HG03571 (cell line): ENCODE measurements around the gene PFN3.
A peak's percentile ranks its signal among the peaks of the same experiment; 100 is the strongest.

Experiments used
- ATAC-seq: cut with Tn5 transposase; IDR thresholded peaks from one replicate; pipeline ENCODE4 v1.9.1; 2021; ENCODE audit not compliant: unreplicated experiment

Gene PFN3

DNA sequence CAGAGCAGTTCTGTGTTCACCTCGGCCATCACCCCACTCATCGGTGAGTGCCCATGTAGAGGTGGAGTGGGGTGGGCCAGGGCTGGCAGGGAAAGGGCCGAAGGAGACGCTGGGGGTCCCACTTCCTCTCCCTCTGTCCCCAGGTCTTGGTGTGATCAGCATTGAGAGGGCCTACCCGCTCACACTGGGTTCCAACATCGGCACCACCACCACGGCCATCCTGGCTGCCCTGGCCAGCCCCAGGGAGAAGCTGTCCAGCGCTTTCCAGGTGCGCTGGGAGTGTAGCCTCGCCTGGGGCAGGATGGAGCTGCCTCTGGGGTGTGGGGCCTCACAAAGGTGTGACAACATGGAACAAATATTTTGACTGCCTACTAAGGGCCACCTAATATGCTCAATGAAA is 3.7 kb downstream of the PFN3 start:
- ATAC-seq: no peak

- no peak for ATAC-seq
These were observed 4.4 kb downstream of the PFN3 start for GRCh38 chr5:177396078-177396477.

GRCh38 chr5:177393990-177394389 is 6.5 kb downstream of the PFN3 start:
- ATAC-seq: no peak

GRCh38 chr5:177393206-177393765 is 7.2 kb downstream of the PFN3 start:
- no peak for ATAC-seq

DNA sequence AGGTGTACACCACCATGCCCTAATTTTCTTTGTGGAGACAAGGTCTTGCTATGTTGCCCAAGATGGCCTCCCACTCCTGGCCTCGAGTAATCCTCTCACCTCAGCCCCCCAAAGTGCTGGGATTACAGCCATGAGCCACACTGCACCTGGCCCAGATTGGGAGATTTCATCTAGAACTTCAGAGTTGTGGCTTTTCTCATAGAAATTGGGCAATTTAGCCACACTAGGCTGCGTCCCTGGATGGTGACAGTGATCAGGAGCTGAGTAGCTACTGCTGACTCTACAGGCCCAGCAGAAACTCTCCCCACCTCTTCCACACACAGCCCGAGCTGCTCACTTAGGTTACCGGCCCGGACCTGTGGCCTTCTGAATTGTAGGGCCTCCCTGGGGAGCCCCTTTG is 7.7 kb downstream of the PFN3 start:
- no peak for ATAC-seq

GRCh38 chr5:177390363-177391300 is 9.8 kb downstream of the PFN3 start:
- ATAC-seq: peak; percentile 68

DNA sequence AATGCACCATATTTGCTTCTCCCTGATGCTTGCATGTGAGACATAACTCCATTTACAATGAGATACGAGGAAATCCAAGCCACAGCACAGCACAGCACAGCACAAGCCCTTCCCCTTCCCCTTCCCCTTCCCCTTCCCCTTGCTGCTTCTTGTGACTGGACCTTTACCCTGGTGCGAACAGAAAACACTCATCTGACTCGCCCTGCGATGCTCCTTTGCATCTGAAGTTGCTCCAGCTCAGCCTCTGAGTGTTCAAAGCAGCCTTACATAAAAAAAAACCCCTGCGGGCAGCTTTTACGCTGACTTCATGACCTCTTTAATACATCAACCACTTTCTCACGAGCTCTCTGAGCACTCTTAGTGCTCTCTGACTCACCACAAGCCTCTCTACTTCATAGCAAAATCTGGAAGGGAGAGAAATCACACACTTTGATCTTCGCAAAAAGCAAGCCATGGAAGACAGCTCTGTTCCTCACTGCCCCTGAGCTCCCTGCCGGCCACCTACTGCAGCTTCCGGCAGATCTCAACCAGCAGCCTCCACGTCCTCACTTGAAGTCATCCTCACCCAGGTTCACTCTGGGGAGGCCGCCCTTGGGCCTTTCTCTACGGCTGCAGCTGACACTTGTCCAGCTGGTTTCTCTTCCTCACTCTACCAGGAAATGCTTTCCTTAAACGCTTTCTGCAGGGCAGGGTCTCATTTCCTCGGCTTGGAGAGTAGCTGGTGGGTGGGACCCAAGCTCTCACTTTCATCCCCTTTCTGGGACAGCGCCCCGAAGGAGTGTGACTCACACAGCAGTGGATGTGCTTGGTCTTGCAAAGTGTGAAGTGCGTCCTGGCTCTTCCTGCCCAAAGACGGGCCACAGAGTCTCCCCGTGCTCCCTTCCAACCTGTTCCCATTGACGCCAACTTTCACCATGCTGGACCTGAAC is 11.0 kb downstream of the PFN3 start:
- ATAC-seq: no peak

- no peak for ATAC-seq
These were observed 11.9 kb downstream of the PFN3 start for GRCh38 chr5:177388521-177389052.

- ATAC-seq: no peak
These were observed 13.1 kb downstream of the PFN3 start for GRCh38 chr5:177387405-177387804.

DNA sequence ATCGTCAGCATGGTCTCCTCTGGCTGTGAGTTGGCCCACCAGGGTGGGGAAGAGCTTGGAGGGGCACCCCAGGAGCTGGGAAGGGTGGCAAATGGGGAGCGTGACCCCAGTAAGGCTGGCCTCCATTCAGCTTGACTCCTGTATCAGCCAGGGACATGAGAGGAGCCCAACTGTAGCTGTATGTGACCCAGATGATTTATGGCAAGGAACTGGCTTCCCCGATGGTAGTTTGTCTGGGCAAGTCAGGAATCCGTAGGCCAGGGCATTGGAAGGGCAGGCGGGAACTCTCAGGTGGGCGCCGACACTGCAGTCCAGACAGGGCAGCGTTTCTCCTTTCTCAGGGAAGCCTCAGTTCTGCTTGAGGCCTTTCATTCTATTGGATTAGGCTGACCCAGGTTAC is 13.9 kb downstream of the PFN3 start:
- ATAC-seq: no peak

- no peak for ATAC-seq
These were observed 14.7 kb downstream of the PFN3 start for GRCh38 chr5:177385720-177386119.

DNA sequence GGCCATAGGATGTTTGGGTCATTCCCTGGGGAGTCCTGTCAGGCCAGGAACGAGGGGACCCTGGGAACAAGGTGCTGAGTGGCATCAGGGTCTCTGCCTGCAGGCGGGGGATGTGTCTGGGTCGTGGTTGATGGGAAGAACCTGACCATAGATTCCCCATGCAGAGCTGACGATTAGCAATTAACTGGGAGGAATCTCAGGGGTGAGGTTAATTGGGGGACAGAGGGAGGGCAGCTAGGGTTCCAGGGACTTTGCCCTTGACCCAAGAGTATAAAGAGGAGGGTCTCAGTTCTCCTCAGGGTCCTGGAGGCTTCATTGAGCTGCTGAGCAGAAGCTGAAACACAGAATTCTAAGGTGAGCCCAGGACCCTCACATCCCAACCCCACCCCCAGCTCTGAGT is 16.3 kb downstream of the PFN3 start, which contains the start of gene SLC34A1:
Gene SLC34A1, plus strand, starts transcription at position 301 of the 400 bp plus-strand sequence. CDS start 1,308 bp downstream, outside the sequence.
- no peak for ATAC-seq

GRCh38 chr5:177383181-177383580 is 17.3 kb downstream of the PFN3 start:
- no peak for ATAC-seq

DNA sequence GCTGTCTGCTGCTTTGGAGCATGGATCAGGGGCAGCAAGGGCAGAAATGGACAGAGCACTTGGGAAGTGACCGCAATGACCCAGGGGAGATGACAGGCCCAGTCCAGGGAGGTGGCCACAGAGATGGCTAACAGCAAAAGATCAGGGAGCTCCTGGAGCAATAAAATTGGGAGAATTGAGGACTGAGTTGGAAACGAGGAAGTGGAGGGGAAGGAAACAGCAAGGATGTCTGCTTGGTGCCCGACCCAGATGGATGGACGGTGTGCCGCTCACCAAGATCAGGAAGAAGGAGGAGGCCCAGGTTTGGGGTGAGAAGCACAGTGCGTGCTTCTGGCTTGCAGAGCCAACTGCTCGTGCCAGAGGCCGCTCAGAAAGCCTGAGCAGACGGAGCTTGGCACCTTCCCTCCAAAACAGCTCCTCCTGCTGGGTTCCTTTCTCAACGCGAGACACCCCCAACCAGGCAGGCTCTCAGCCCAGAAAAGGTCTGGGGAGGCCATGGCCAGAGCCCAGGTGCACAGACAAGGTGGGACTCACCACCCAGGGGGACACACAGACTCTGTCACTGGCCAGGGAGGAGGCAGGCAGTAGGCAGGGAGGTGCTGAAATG is 17.9 kb downstream of the PFN3 start:
- ATAC-seq: no peak

DNA sequence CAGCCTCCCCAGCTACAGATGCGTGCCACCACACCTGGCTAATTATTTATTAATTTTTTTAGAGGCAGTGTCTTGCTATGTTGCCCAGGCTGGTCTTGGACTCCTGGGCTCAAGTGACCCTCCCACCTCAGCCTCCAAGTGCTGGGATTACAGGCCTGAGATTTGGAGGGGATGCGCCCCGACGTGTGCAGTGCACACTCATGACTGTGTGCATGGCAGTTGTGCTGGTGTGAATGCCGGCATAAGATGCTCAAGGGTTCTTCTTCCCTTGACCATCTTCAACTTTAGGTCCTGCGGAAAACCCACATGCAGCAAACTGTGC is 19.7 kb downstream of the PFN3 start:
- ATAC-seq: no peak

DNA sequence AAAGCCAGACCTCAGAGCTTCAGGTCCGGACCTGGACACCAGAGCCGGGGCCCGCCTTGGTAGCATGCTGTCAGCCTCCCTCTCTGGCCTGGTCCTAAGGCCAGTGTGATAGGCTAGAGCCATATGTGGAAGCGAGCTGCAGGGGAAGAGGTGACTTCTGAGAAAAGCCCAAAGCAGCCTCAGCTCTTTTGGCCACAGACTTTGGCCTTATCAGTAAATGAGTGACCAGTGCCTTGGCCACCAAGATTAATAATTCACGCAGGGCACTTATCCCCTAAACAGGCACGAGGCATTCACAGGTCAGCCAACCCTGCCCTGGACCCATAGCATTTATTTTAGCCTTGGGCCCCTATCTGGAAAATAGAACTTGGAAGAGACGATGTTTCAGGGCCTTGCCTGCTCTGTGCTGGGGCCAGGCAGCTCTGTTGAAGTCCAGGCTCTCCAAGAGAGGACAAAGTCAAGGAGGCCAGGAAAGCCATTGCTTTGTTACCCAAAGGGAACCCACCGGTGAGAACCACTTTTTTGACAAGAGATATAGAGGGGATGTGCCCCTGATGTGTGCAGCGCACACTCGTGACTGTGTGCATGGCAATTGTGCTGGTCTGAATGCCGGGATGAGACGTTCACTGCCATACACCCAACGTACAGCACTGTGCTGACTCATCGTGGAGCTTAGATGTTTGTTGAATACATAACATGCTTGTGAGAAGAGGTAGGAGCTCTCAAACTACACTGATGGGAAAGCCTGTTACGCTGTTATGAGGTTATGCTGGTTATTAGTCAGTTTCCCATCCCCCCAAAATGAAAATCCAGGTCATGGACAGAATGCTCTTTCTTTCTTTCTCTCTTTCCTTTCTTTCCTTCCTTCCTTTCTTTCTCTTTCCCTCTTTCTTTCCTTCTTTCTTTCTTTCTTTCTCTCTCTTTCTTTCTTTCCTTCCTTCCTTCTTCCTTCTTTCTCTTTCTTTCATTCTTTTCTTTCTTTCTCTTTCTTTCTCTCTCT is 21.3 kb downstream of the PFN3 start:
- ATAC-seq: peak; percentile 67

DNA sequence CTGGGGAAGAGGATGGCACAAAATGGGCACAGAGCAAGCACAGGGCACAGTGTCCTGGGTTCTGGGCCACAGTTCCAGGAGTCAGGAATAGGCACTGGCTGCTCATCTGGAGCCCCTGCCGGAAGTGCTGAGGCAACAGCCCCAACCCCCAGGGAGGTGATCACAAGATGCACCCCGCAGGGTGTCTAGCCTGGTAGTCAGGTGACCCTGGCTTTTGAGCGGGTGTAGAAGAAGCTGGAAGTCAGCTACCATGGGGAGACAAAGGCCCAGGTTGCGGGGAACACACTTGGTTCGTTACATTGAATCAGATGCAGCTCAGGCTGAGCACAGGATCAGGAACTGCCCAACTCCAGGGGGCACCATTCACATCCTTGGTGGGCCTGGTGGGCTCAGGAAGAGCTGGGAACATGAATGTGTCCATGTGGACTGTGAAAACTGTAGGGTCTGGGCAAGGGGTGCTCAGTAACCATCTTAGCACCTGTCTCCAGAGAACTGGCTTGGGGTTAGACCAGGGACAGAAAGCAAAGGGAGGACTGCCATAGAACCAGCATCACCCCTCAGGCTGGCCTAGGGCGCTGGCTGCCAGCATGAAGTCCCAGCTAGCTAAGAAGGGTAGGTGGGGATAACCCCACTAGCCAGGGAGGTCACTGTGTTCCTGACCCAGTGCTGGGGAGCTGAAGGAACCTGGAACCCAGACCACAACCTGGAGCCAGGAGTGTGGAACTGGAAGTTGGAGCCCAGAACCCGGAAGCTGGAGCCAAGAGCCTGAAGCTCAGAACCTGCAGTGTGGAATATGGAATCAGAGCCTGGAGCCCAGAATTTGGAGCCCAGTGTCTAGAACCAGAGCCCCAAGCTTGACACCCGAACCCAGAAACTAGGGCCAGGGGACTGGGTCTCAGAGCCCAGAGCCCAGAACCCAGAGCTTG is 22.3 kb downstream of the PFN3 start:
- ATAC-seq: no peak

GRCh38 chr5:177376107-177376506 is 24.4 kb downstream of the PFN3 start:
- ATAC-seq: no peak
